Measurements from ENCODE around the gene NFE2L1.
"Not testable (repeated sequence)": the region's sequence is repeated elsewhere in the genome, so short reads cannot be mapped to it uniquely, and the experiment has no call there.

DNA sequence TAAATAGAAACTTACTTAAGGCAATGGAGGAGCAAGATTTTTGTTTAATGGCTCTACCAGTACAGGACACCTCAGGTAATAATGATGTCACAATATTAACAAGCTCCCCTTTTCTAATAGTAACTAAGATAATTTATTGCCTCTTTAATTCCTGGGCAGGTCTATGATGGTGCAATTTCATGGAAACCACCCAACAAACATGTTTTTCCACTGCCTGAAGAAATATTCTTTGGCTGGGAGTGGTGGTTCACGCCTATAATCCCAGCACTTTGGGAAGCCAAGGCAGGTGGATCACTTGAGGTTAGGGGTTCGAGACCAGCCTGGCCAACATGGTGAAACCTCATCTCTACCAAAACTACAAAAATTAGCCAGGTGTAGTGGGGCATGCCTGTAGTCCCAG lies 19.6 kb downstream of the NFE2L1 start:
- TF ChIP-seq, protein P1, sequence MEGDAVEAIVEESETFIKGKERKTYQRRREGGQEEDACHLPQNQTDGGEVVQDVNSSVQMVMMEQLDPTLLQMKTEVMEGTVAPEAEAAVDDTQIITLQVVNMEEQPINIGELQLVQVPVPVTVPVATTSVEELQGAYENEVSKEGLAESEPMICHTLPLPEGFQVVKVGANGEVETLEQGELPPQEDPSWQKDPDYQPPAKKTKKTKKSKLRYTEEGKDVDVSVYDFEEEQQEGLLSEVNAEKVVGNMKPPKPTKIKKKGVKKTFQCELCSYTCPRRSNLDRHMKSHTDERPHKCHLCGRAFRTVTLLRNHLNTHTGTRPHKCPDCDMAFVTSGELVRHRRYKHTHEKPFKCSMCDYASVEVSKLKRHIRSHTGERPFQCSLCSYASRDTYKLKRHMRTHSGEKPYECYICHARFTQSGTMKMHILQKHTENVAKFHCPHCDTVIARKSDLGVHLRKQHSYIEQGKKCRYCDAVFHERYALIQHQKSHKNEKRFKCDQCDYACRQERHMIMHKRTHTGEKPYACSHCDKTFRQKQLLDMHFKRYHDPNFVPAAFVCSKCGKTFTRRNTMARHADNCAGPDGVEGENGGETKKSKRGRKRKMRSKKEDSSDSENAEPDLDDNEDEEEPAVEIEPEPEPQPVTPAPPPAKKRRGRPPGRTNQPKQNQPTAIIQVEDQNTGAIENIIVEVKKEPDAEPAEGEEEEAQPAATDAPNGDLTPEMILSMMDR (conservative IDR thresholded peaks at IDR 0.05; ENCODE audit: low read depth, low read length): not testable (repeated sequence)
- not testable (repeated sequence) for TF ChIP-seq EZH2 (IDR thresholded peaks at IDR 0.05; ENCODE audit: borderline replicate concordance, low read depth, low read length, poor library complexity, severe bottlenecking)
